Hepatocyte (in vitro differentiated cells): Measurements from ENCODE around the gene SIX6. TPM values are rescaled to one million over a fixed set of nuclear protein-coding genes. Genes with fewer than 3 reads are reported as not detected.

ENCODE experiments used
- DNase-seq: peaks from one replicate; pipeline ENCODE4 v3.0.0-alpha.2; 2016; ENCODE audit warnings: low spot score
- H2AFZ ChIP-seq: fragments of 200-600 bp; sonication (generic); 2 replicates; pipeline ENCODE4 v1.6.0; 2016; ENCODE audit warnings: antibody characterized with exemption, mild to moderate bottlenecking
- H3K27ac ChIP-seq: fragments of 200-600 bp; sonication (generic); 2 replicates; pipeline ENCODE4 v1.5.1; 2016; ENCODE audit warnings: mild to moderate bottlenecking
- H3K27me3 ChIP-seq: fragments of 200-600 bp; sonication (generic); 2 replicates; pipeline ENCODE4 v1.6.1; 2016
- H3K36me3 ChIP-seq: fragments of 200-600 bp; sonication (generic); replicated peaks from 2 replicates; pipeline ENCODE4 v1.5.1; 2016; ENCODE audit warnings: low read depth; ENCODE audit not compliant: insufficient read depth
- H3K4me1 ChIP-seq: fragments of 200-600 bp; sonication (generic); 2 replicates; pipeline ENCODE4 v1.5.1; 2016; ENCODE audit warnings: mild to moderate bottlenecking, moderate library complexity; ENCODE audit not compliant: insufficient read depth
- H3K4me2 ChIP-seq: fragments of 200-600 bp; sonication (generic); 2 replicates; pipeline ENCODE4 v1.6.0; 2016
- H3K4me3 ChIP-seq: fragments of 200-600 bp; sonication (generic); 2 replicates; pipeline ENCODE4 v1.5.1; 2016; ENCODE audit warnings: mild to moderate bottlenecking
- H3K79me2 ChIP-seq: fragments of 200-600 bp; sonication (generic); 2 replicates; pipeline ENCODE4 v1.6.0; 2017; ENCODE audit warnings: mild to moderate bottlenecking
- H3K9me2 ChIP-seq: fragments of 200-600 bp; sonication (generic); replicated peaks from 2 replicates; pipeline ENCODE4 v1.6.0; 2017; ENCODE audit warnings: mild to moderate bottlenecking; ENCODE audit not compliant: insufficient read depth
- H3K9me3 ChIP-seq: fragments of 200-600 bp; sonication (generic); 2 replicates; pipeline ENCODE4 v1.5.1; 2016; ENCODE audit warnings: low read depth, mild to moderate bottlenecking
- H4K20me1 ChIP-seq: fragments of 200-600 bp; sonication (generic); 2 replicates; pipeline ENCODE4 v1.6.0; 2016; ENCODE audit warnings: mild to moderate bottlenecking; ENCODE audit not compliant: insufficient read depth, poor library complexity, severe bottlenecking
- EZH2 ChIP-seq: fragments of 200-600 bp; sonication (generic); IDR thresholded peaks from 2 replicates; pipeline ENCODE4 v1.6.1; 2016; ENCODE audit warnings: antibody characterized with exemption, mild to moderate bottlenecking, borderline replicate concordance
- EZH2phosphoT487 ChIP-seq: fragments of 200-600 bp; sonication (generic); IDR thresholded peaks from one replicate; pipeline ENCODE4 v1.6.1; 2018; ENCODE audit warnings: antibody characterized with exemption, mild to moderate bottlenecking, low read depth, moderate library complexity; ENCODE audit not compliant: unreplicated experiment, severe bottlenecking
- WGBS: methylation state at CpG from one replicate; pipeline ENCODE4 v1.1.6; 2016; ENCODE audit warnings: low lambda C conversion rate; ENCODE audit errors: missing lambda C conversion rate; 5-methylcytosine and 5-hydroxymethylcytosine counted together
- polyA plus RNA-seq: library from polyadenylated mRNA; unstranded; fragments of >200 nt; fragmentation: Nextera tagmentation; extraction: Ambion mirVana; gene quantifications from 2 replicates; pipeline ENCODE4 v1.2.1, GENCODE V29; 2016
- total RNA-seq: library from RNA; depleted of rRNA; stranded (reverse); fragments of >200 nt; gene quantifications from 2 replicates; pipeline ENCODE4 v1.2.3, GENCODE V29; 2014
- TF ChIP-seq, protein P1 (sequence below): fragments of 200-600 bp; sonication (generic); IDR thresholded peaks from 2 replicates; pipeline ENCODE4 v1.5.1; 2016; ENCODE audit warnings: antibody characterized with exemption, mild to moderate bottlenecking; ENCODE audit not compliant: poor library complexity

The SIX6 gene
- total and polyA plus RNA-seq, 2 experiments from 2014 or later = not detected

DNA sequence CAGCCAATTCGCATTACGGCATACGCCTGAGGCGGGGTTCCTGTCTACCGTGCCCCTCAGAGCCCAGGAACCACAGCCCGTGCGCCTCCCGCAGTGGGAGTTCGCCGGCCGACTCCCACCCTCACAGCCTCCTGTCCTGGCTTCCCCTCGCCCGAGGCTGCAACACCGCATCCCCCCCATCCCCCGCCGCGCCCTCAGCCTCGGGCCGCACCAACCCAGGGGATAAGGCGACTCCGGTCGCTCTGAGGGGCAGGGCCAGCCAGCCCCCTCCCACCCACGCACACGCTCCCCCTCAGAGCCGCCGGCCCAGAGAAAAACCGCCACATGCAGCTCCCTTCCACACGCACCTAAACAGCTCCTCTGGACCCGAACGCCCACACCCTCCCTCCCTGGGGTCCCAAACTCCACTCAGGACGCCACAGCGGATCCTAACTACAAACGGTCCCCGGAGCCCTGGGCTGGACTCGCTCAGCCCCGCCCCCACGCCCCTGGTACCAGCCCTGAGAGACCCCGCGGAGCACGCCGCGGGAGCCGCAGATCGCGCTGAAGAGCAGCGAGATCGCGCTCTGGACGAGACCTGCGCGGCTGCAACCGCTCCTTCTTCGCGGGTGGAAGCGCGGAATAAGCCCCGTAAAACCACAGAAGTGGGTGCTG lies 23.2 kb upstream of the SIX6 start, which contains the start of gene C14orf39:
Gene C14orf39, minus strand, starts transcription at position 466 of the 654 bp plus-strand sequence. CDS start 985 bp downstream, outside the sequence.
- no peak within 1 kb of the TSS for H3K27ac ChIP-seq
- no peaks in the 10 kb centered on the region for H3K4me1 ChIP-seq
- no peaks in the 10 kb centered on the region for H3K36me3 ChIP-seq
- peak within 1 kb of the TSS; percentile 38 for H3K4me3 ChIP-seq
- H2AFZ ChIP-seq = peak within 1 kb of the TSS; percentile 75
- peaks cover 68% of the 10 kb centered on the region for H3K27me3 ChIP-seq
- H4K20me1 ChIP-seq = no peaks in the 10 kb centered on the region
- peak within 1 kb of the TSS; percentile 91 for H3K4me2 ChIP-seq
- DNase-seq = peak; percentile 76
- TF ChIP-seq, protein P1, sequence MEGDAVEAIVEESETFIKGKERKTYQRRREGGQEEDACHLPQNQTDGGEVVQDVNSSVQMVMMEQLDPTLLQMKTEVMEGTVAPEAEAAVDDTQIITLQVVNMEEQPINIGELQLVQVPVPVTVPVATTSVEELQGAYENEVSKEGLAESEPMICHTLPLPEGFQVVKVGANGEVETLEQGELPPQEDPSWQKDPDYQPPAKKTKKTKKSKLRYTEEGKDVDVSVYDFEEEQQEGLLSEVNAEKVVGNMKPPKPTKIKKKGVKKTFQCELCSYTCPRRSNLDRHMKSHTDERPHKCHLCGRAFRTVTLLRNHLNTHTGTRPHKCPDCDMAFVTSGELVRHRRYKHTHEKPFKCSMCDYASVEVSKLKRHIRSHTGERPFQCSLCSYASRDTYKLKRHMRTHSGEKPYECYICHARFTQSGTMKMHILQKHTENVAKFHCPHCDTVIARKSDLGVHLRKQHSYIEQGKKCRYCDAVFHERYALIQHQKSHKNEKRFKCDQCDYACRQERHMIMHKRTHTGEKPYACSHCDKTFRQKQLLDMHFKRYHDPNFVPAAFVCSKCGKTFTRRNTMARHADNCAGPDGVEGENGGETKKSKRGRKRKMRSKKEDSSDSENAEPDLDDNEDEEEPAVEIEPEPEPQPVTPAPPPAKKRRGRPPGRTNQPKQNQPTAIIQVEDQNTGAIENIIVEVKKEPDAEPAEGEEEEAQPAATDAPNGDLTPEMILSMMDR = no peak
- peak; percentile 15 for TF ChIP-seq EZH2phosphoT487
- no peaks in the 10 kb centered on the region for H3K79me2 ChIP-seq
- no peaks in the 10 kb centered on the region for H3K9me2 ChIP-seq
- 1% methylated on average over 41 of the region's 57 CpGs for WGBS
- H3K9me3 ChIP-seq = no peaks in the 10 kb centered on the region

DNA sequence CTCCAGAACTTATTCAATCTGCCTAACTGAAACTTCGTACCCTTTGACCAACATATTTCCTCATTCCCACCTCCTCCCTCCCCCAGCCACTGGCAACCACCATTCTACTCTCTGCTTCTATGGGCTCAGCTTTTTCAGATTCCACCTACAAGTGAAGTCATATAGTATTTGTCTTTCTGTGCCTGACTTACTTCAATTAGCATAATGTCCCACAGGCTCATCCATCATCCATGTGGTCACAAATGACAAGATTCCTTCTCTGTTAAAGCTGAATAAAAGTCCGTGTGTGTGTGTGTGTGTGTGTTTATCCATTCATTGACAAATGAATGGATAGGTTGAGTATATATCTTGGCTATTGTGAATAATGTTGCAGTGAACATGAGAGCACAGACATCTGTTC lies 21.7 kb upstream of the SIX6 start:
- WGBS = 51% methylated on average over 2 of the region's 2 CpGs
- Histone ChIP-seq H3K4me1 (no peaks in the 10 kb centered on the region), H4K20me1 (no peaks in the 10 kb centered on the region), H3K9me3 (no peaks in the 10 kb centered on the region), H3K4me2 (no peak overlapping the region), H3K27ac (no peak overlapping the region), H3K27me3 (peaks cover 79% of the 10 kb centered on the region), H3K4me3 (no peak overlapping the region), H3K79me2 (no peaks in the 10 kb centered on the region), H3K9me2 (no peaks in the 10 kb centered on the region), H3K36me3 (no peaks in the 10 kb centered on the region), H2AFZ (no peak overlapping the region)
- DNase-seq = no peak
- no peak for TF ChIP-seq EZH2
- TF ChIP-seq, protein P1 = no peak

DNA sequence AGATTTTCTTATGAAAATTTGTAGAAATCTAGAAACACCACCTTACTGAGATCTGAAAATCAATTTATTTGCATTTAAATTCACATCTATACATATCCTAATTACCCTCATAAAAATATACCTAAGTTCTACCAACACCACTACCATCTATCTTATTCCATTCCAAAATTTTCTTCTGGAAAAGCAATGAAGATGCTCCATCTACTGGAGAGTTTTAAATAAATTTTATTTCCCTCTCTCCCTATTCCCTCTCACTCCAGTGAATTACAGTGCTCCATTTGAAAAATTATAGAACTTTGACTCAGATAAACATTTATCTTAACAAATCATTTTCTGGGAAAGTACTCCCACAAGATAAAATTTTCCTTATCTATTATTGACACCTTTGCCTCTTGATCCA lies 20.8 kb upstream of the SIX6 start:
- Histone ChIP-seq H3K36me3 (no peaks in the 10 kb centered on the region), H3K4me1 (no peaks in the 10 kb centered on the region), H3K4me2 (no peak overlapping the region), H3K9me2 (no peaks in the 10 kb centered on the region), H3K79me2 (no peaks in the 10 kb centered on the region), H3K27ac (no peak overlapping the region), H3K9me3 (no peaks in the 10 kb centered on the region), H3K27me3 (peaks cover 79% of the 10 kb centered on the region), H2AFZ (no peak overlapping the region), H3K4me3 (no peak overlapping the region), H4K20me1 (no peaks in the 10 kb centered on the region)
- DNase-seq = no peak
- no peak for TF ChIP-seq EZH2
- TF ChIP-seq, protein P1 = peak; percentile 41

DNA sequence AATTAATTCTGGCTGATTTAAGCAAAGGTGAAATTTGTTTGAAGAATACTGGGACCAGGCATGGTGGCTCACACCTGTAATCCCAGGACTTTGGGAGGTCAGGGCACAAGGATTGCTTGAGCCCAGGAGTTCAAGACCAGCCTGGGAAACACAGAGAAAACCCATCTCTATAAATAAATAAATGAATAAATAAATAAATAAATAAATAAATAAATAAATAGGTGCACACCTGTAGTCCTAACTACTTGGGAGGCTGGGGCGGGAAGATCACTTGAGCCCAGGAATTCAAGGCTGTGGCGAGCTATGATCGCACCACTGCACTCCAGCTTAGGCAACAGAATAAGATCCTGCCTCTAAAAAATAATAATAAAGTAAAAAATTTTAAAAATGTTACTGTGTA lies 18.7 kb upstream of the SIX6 start:
- no peak overlapping the region for H3K27ac ChIP-seq
- H3K79me2 ChIP-seq = no peaks in the 10 kb centered on the region
- H3K4me2 ChIP-seq = no peak overlapping the region
- TF ChIP-seq EZH2 (no peak), EZH2phosphoT487 (no peak)
- TF ChIP-seq, protein P1 = no peak
- DNase-seq = no peak
- no peaks in the 10 kb centered on the region for H3K9me2 ChIP-seq
- 89% methylated on average over 3 of the region's 3 CpGs for WGBS
- H3K27me3 ChIP-seq = peaks cover 59% of the 10 kb centered on the region
- H3K4me3 ChIP-seq = no peak overlapping the region
- H4K20me1 ChIP-seq = no peaks in the 10 kb centered on the region
- no peak overlapping the region for H2AFZ ChIP-seq
- H3K4me1 ChIP-seq = no peaks in the 10 kb centered on the region
- H3K9me3 ChIP-seq = no peaks in the 10 kb centered on the region
- no peaks in the 10 kb centered on the region for H3K36me3 ChIP-seq
